IPS DF 4.7 (cell line): ENCODE measurements around the gene FASN.

Experiments used
- DNase-seq: peaks from one replicate; pipeline ENCODE4 v3.0.0-alpha.2; 2013; ENCODE audit warnings: low spot score; ENCODE audit errors: extremely low read depth

The FASN gene

DNA sequence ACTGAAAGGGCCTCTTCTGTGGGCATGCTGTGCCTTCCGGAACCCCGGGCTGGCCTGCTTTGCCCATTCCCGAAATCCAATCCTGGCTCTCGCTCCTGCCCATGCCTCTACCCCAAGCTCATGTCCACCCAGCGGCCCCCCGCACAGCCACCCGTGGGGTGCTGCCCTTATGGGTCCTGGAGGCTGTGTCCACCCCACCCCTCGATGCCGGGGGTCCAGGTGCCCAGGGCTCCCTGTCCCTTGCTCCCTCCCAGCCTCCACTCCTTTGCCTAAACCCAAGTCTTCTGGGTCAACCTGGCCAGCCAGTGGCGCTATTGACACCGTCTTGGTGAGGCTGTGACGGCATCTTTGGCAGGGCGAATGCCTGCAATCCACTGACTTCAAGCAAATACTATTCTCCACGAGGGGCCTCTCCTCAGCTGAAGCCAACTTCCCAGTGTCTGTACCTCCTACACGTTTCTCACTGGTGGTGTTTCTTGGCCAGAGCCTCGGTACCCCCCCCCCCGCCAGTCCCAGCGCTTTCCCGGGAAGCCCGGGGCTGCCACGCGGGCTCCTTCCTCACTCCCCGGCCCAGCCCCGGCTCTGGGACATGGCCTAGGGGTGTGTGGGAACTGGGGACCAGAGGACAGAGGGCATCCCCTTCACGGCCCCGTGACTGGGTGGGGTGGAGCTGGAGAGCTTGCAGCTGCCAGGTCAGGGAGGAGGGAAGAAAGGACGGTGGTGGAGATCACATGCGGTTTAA lies 20.2 kb downstream of the FASN start:
- no peak for DNase-seq

DNA sequence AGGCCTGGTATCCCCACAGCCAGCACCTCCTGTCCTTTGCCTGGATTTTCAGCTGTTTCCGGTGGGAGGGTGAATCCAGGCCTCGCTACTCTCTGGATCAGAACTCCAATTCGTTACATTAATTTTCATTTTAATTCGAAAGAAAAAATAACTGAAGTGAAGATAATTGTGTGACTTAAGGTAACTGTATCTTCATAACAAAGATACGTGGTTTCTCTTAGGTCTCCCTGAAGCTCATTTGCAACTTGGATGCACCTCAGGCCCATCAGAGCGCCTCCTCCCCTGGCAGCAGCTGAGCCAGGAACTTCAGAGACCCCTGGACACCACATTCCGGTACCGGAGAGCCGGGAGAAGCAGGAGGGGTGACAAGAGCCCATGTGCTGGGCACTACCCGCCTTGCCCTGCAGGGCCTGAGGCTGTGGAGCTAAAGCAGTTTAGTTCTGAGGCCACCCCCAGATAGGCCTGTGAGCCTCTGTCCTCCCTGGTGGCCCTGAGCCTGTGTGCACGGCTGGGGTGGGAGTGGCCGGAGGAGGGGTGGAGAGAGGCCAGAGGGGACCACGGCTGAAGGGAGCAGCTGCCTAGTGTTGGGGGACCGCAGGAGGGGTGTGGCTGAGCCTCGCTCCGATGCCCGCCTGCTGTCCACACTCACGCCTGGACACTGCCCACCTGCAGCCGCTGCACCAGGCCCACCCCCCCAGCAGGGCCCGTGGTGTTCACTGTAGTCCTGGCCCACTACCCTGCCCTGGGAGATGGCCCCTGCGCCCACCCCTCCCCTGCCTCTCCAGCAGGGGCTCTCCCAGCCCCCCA lies 21.0 kb downstream of the FASN start:
- DNase-seq = no peak

DNA sequence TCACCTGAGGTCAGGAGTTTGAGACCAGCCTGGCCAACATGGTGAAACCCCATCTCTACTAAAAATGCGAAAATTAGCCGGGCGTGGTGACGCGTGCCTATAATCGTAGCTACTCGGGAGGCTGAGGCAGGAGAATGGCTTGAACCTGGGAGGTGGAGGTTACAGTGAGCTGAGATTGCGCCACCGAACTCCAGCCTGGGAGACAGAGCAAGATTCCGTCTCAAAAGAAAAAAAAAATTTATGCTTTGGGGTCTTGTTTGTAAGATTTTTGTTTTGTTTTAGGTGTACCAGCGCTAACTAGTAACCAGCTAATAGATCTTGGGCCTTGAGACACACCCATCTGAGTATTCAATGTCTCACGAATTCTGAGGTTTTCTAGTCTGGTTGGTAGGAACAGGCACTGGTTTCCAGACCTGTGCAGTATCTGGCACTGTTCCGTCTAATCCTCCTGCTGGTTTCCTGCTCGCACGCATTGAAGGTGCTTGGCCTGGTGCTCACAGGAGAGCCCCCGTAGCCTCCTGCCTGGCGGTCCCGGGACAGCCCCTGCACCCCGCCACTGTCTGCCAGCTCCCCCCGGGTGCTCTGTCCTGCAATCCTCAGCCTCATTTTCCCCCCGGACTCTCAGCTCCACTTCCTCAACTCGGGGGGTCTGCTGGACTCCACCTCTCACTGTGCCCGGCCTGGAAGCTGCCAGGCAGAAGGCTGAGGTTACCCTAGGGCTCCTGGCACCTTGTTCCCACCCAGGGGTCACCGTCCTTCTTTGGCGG lies 21.8 kb downstream of the FASN start:
- no peak for DNase-seq

DNA sequence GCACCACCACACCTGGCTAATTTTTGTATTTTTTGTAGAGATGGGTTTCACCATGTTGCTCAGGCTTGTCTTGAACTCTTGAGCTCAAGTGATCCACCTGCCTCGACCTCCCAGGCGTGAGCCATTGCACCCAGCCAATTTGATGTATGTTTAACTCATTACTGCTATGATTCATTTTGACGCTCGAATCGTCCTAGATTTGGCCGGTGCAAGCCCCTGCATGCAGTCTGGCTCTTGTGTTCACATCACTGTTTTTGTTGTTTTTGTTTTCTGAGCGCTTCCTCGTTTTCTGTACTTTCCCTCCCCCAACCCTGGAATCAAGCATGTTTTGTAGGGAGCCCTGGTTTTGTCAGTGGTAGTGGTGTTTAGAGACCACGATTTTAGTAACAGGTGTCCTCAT lies 24.6 kb downstream of the FASN start:
- DNase-seq = no peak

DNA sequence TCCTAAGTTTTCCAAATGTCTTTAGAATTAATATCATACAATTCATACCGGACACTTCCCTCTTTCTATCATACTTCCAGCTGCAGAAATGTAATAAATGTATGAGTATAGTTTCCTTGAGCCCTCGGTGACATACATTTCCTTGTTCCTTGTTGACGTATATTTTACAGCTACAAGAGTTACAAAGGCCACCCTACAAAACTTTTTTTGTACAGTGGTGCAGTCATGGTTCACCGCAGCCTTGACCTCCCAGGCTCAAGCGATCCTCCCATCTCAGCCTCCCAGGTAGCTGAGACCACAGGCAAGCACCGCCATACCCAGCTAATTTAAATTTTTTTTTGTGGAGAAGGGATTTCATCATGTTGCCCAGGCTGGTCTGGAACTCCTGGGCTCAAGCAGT lies 25.2 kb downstream of the FASN start:
- DNase-seq = no peak

DNA sequence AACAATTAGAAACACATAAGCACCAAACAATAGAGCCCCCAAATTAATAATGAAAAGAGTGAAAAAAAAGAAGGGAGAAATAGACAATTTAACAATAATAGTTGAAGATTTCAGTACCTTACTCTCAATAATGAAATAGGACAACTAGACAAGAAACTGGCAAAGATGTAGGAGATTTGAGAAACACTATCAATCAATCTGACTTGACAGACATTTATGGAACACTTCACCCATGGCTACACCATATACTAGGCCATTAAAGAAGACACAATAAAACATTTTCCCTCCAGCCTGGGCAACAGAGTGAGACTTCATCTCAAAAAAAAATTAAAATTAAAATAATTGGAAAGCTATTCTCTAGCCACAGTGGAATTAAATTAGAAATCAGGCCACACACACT lies 27.4 kb downstream of the FASN start:
- DNase-seq = no peak

DNA sequence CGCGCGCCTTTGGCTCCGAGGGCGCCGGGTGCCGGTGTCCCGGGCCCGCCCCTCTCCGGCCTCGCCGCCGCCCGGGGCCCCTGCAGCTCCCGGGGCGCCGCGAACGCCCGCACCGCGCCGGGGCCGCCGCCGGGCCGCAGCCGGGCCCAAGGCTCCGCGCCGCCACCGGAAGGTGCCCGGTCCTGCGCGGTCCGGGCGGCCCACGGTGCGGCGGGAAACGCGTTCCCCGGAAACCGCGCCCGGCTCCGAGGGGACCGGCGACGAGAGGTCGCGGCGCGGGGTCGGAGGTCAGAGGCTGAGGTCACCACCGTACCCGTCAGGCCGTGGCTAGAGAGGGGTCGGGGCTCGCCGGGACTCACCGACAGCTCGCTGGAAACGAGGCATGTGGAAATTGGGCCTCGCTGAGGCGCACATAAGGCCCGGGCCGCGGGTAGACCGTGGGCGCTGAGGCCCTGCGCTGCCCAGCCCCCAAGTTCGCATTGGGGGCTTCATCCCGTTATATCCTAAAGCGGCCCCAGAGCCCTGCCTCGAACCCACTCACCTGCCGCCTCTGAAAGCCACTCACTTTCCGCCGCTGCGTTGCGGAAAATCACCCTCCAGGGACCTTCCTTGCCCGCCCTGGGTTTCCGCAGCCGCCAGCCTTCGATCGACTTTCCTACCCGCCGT lies 32.3 kb downstream of the FASN start, which contains the start of gene DUS1L:
Gene DUS1L, minus strand, starts transcription at position 167 of the 666 bp plus-strand sequence. CDS start 745 bp downstream, outside the sequence.
- DNase-seq = no peak

DNA sequence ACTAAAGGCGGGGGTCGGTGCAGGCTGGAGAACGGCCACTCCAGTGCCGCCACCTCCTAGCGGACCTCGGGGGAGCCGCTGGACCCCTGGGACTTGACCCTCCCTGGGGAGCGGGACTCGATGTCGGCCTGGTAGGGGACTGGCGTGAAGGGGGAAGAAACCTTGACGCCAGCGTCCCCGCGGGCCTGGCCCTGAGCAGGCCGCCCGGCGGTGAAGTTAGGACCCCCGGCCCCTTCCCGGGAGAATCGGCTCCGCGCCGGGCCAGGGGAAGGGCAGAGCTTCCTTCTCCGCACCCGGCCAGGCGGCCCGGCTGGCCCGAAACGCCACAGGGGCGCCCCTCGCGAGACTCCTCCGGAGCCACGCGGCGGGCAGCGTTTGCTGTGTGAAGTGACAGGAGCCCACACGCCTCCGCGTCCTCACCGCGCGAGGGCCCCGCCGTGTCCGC lies 32.8 kb downstream of the FASN start:
- no peak for DNase-seq

DNA sequence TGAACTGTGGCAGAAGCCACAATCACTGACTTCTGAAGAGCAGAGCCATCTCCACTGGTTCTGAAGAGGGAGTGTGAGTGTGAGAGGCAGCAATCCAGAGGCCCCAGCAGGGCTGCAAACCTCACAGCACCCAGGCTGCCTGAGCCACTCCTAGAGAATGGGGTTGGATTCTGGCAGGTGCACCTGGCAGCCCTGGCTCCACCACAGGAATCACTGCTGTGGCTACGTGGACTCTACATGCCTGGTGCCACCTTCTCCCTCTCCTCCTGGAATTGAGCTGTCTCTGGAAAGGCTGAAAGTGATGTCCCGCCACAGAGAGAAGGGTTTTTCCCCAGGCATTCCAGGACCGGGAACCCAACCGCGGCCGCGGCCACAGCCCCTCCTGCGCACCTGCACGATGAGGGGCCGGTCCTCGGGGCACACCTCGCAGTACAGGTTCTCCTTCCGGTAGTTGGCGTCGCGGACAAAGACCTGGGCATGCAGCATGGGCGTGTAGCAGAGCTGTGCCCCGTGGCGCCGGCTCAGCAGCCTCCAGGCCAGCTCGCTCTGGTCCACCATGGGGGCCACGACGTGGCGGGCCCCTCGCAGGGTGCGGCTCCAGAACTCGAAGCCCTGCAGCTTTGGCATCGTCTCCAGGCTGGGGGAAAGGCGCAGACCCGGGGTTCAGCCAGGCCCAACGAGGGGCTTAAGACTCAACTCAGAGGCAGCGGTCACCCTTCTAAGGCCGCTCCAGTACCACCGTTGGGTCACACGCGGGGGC lies 33.4 kb downstream of the FASN start:
- DNase-seq = no peak

DNA sequence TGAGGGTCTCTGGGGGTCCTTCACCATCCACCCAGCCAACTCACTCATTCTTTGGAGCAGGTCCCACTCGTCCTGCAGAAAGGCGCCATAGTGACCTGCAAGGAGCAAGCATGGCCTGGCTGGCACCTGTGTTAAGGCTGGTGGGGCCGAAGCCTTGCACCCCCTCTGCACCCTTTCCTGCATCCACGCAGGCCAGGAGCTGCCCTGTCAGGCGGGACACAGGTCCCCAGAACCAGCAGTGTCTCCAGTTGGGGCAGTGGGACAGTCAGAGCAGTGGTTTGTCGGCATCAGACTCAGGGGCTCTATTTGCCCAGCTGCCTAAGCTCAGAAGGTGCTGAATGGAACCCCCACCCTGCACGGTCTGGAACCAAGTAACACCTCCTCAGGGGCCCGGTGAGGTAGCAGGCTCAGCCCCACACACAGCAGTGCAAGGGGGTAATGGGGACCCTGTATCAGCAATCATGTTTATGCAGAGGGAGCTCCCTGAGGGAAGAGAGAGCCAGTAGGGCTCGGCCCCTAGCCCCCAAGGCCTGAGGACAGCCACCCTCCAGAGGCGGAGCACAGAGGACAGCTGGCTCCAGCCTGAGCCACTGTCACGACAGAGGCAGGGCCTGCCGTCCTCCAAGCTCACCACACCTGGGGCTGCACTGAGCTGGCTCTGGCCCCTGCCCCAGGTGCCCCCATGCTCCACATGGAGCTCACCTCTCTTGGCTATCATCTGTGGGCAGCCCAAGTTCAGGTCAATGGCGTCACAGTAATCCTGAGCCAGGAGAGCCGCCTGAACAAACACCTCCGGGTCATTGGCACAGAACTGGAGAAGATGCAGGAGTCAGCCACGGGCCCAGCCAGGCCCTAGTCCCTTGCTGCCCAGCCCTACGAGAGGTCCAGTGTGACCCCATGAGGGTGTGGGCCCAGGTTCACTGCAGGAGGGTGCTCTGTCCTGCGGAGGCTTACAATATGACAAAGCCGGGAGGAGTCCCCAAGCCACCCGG lies 34.3 kb downstream of the FASN start:
- DNase-seq = no peak

DNA sequence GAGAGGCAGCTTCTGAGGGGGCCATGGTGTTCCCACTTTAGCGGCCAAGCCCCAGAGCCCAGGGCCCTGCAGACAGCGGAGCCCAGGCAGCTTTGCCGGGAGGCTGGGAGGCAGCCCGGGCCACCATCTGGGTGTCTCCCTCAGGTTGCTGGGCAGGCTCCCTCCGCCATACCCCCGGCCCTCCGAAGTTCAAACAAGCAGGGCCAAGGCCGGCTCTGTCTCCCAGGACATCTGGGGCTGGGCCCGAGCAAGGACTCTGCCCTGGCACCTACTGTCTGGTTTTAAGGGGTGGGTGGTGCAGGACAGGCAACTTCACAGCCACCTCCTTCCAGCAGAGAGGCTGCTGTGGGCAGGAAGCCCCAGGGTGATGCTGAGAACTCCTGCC lies 35.1 kb downstream of the FASN start:
- no peak for DNase-seq

DNA sequence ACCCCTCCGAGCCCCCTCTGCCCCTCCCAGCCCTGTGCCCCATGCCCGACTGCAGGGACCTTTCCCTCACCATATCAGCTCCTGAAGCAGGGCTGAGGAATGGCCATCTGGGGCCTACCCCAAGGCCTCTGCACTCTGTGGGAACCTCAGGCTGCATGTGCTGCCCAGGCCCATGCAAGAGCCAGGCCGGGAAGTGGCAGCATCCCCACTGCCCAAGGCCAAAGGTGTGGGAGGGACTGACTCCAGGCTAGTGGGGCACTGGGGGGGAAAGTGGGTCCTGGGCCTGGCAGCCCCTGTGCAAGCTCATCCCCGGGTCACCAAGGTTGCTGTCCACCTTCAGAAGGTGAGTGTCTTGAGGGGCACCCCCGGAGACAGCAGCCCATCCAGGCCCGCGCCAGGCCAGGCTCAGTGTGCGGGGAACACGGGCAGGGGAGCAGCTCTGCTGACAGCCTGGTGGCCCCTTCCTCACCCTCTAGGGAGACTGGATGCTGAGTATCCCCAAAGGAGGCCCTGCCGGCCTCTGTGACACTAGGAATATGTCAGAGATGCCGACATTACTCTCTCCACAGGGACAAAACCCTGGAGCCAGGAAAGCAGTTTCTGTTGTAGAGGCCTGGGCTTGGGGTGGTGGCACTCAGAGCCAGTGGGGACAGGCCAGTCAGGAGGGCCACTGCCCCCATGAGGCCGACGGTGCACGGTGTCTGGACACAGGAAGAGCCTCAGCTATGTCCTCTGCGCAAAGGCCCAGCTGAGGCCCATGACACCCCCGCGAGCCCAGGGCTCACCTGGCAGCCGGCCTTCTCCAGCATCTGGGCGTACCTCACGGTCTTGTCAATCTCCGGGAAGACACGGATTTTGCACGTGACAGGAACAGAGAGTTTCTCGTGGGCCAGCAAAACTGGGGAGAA lies 35.7 kb downstream of the FASN start:
- DNase-seq = no peak

DNA sequence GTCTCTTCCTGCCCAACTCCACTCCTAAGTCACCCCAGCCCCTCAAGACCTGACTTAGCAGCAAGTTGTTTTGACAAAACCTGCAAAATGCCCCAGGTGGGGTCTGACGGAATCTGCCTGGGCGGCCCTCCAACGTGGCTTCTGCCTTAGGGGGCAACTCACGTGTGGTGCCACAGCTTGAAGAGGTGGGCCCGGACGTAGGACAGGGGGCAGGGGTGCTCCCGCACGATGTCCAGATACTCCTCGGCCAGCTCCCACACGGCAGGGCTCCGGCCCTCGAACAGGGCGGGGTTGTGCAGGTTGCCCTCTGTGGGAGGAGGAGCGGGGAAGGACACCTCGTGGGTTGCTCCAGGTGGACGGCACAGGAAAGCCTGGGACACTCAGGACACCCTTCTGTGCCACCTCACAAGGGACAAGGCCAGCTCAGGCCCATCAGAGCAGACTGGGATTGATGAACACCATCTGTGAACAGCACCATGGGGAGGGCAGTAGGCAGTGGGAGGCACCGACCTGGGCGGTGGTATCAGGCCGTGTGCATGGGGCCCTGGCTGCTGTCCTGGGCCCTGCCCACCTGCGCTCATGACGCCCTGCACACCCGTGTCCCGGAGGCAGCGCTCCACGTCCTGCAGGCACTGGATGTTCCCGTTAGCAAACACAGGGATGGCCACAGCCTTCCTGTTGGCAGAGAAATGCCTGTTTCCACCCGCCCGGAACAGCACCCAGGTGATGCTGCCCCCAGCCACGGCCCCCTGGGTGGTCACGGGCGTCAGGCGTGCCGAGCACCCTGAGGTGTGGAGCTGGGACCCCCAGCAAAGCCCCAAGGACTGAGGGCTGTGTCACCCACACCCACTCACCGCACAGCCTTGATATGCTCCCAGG lies 36.8 kb downstream of the FASN start:
- no peak for DNase-seq

DNA sequence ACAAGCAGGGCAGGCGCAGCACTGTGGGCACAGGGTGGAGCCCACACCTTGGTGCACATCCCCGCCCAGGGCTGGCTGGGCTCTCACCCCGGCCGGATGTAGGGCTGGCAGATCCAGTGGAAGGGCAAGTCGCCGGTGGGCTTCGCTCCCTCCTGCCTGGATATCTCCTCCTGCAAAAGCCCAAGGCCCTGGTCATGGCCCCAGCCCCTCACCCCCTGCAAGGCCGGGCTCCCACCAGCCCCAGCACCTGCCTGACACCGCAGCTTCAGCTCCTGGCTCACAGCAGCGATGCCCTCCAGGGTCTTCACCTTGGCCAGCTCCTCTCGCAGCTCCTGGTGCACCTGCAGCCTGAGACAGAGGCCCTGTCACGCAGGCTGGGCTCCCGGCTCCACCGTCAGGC lies 37.4 kb downstream of the FASN start:
- no peak for DNase-seq

DNA sequence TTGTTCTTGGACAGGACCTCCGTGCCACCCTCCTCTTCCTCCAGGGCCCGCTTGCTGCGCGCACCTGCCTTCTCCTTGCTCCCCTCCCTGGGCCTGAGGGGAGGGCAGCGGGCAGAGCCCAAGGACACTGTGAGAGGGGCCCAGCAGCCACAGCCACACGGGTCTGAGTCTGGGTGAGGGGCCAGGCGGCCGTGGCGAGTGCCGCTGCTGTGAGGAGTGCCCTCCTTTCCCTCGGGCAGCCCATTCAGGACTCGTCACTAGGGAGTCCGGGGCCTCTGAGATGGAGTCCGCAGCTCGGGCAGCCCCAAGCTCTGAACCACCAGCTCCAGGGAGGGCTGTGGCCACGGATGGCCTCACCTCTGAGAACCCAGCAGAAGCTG lies 38.0 kb downstream of the FASN start:
- no peak for DNase-seq

DNA sequence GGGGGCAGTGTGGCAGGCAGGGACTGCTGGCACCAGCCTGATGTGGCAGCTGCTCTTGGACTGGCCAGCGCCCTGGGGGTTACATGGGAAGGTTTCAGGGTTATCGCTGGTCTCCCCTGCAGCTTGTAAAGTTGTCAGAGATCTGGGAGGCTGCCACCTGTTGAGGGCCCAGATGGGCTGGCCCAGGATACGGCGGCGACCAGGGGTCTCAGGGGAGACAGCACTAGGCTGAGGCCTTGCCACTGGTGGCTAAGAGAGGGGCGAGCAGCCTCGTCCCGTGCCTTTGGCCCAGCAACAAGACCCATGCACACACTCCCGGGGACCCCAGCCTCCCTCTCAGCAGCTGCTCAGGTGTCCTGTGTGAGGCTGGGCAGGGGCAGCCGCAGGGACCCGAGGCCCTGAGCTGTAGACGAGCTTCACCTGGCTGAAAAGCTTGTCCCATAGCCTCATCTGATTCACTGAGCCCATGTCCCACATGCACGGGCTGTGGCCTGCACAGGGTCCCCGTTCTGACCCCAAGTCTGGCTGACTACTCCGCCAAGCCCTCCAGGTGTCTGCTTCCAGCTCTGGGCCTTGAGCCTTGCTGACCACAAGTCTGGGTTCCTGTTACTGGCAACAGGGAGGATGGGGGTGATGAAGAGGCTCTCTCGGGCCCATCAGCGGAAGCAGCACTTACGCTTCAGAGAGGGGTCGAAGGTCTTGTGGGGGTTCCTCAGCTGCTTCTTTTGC lies 38.6 kb downstream of the FASN start:
- no peak for DNase-seq

DNA sequence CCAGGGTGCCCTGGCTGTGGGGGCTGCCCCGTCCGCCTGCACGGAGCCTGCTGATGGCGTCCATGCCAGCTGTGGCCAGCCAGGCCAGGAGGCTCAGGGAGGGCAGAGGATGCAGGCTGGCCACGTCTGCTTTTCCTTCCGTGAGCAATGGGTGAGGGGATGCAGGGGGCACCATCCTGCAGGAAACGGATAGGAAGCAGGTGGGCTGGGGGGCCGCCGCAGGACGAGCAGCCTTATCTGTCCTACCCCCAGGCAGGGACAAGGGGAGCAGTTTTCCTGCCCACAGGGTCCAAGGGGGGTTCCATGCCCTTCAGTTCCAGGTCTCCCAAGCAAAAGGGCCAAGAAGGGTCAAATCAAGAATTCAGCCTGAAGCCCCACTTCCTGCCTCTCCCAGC lies 39.2 kb downstream of the FASN start:
- no peak for DNase-seq
